HepG2 (cell line): ENCODE results near the gene MRPL51. TPM values are rescaled to one million over a fixed set of nuclear protein-coding genes. Genes with fewer than 3 reads are reported as not detected.

Experiments used
- FOSL1 ChIP-seq: sonication (generic); formaldehyde crosslinking; IDR thresholded peaks from 2 replicates; pipeline ENCODE4 v1.9.0; 2021; ENCODE audit warnings: missing genetic modification reagents, borderline replicate concordance
- KIAA2018 ChIP-seq: sonication (generic); formaldehyde crosslinking; IDR thresholded peaks from 2 replicates; pipeline ENCODE4 v1.5.0; 2020; ENCODE audit warnings: mild to moderate bottlenecking, missing genetic modification reagents, borderline replicate concordance
- KLF6 ChIP-seq: IDR thresholded peaks from 2 replicates; pipeline ENCODE4 v1.8.0; 2016; ENCODE audit warnings: missing biosample characterization, missing genetic modification reagents
- NBN ChIP-seq: fragments of 450-650 bp; conservative IDR thresholded peaks from 2 replicates; pipeline ENCODE4 v1.6.1; 2017
- NFE2L2 ChIP-seq: fragments of 150-350 bp; IDR thresholded peaks from 2 replicates; pipeline ENCODE4 v1.6.1; 2014; ENCODE audit warnings: low read length
- PITX1 ChIP-seq: sonication (generic); formaldehyde crosslinking; IDR thresholded peaks from 2 replicates; pipeline ENCODE4 v1.5.1; 2020; ENCODE audit warnings: mild to moderate bottlenecking, missing genetic modification reagents
- RARA ChIP-seq: IDR thresholded peaks from 2 replicates; pipeline ENCODE4 v1.6.1; 2016; ENCODE audit warnings: missing genetic modification reagents, missing compliant biosample characterization
- SIN3A ChIP-seq: IDR thresholded peaks from 2 replicates; pipeline ENCODE4 v1.6.1; 2011; ENCODE audit warnings: low read depth, mild to moderate bottlenecking, control low read depth, low read length, borderline replicate concordance
- ZNF225 ChIP-seq: sonication (generic); formaldehyde crosslinking; IDR thresholded peaks from 2 replicates; pipeline ENCODE4 v1.4.0; 2020; ENCODE audit warnings: mild to moderate bottlenecking, missing genetic modification reagents
- ZNF589 ChIP-seq: sonication (generic); formaldehyde crosslinking; conservative IDR thresholded peaks from 2 replicates; pipeline ENCODE4 v1.8.0; 2022; ENCODE audit warnings: mild to moderate bottlenecking, moderate library complexity, missing genetic modification reagents
- ZNF614 ChIP-seq: IDR thresholded peaks from 2 replicates; pipeline ENCODE4 v1.6.1; 2018; ENCODE audit warnings: missing biosample characterization, missing genetic modification reagents, inconsistent platforms, borderline replicate concordance
- ZNF646 ChIP-seq: sonication (generic); formaldehyde crosslinking; IDR thresholded peaks from 2 replicates; pipeline ENCODE4 v1.9.0; 2021; ENCODE audit warnings: mild to moderate bottlenecking, missing genetic modification reagents
- ZNF761 ChIP-seq: sonication (generic); formaldehyde crosslinking; conservative IDR thresholded peaks from 2 replicates; pipeline ENCODE4 v1.4.0; 2020; ENCODE audit warnings: mild to moderate bottlenecking, missing genetic modification reagents
- polyA plus RNA-seq, 8 experiments: library from polyadenylated mRNA; depleted of rRNA in 3 of 8; stranded (reverse) in 7 of 8; unstranded in 1 of 8; fragments of >200 nt; fragmentation: Illumina TruSeq in 4 of 8; extraction: Trizol in 4 of 8; gene quantifications; 2 replicates each; pipeline versions ENCODE4 v1.2.1 to v1.2.3, GENCODE V29; 2011 to 2016; ENCODE audit warnings: low read depth in 4 of 8, missing spikeins in 1 of 8, mixed read lengths in 1 of 8; ENCODE audit not compliant: insufficient read depth in 1 of 8
- total RNA-seq, 5 experiments: library from RNA; depleted of rRNA; stranded (reverse); fragments of >200 nt; fragmentation: Illumina TruSeq; extraction: Trizol; gene quantifications; 2 replicates each; pipeline ENCODE4 v1.2.3, GENCODE V29; 2016; ENCODE audit warnings: low read depth in 1 of 5

The MRPL51 gene
- total and polyA plus RNA-seq, 2 of the 13 experiments (the other 11 are each of a cell fraction or from before 2014, with no cell fraction given): 64.8 to 278 TPM

GRCh38 chr12:6470375-6471163, 22.5 kb downstream of the MRPL51 start, which contains the start of gene VAMP1 (continued):
- TF ChIP-seq KIAA2018 (CRISPR knock-in tag) (no peak), ZNF761 (0 out of 2 replicates have a peak, but pooled peaks have one; percentile 82), ZNF614 (CRISPR knock-in tag) (peak; percentile 83; the same call in 1 of the 2 replicates), SIN3A (peak; percentile 32; the same call in 1 of the 2 replicates), RARA (0 out of 2 replicates have a peak, but pooled peaks have one; percentile 4), NBN (no peak), ZNF225 (CRISPR knock-in tag) (peak; percentile 54; the same call in 1 of the 2 replicates), NFE2L2 (no peak), FOSL1 (CRISPR knock-in tag) (no peak), KLF6 (CRISPR knock-in tag) (peak; percentile 50; the same call in 1 of the 2 replicates), PITX1 (CRISPR knock-in tag) (no peak), ZNF646 (CRISPR knock-in tag) (no peak), ZNF589 (CRISPR knock-in tag) (0 out of 2 replicates have a peak, but pooled peaks have one; percentile 33)
